ENCODE data around the gene KCNMB2. TPM values are rescaled to one million over a fixed set of nuclear protein-coding genes. Genes with fewer than 3 reads are reported as not detected.

Gene KCNMB2
- total RNA-seq, 6 experiments from 2014 or later: not detected

DNA sequence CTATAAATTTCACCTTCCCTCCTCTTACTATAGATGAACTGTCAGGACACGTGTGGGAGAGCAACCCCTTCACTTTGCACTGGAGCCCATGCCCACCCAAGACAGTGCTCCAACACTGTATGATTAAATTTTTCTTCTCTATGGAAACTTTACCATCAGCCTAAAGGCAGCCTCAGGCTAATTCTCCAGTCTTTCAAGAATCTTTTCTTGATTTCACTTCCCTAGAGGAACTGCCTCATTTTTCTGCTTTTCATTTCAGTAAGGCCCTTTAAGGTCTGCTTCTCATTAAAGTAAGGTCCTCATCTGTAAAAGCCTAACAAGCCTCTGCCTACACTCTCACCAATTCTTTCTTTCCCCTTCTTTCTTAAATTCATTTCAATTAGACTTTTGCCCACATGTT, 137.3 kb downstream of the KCNMB2 start:
- Histone ChIP-seq H3K27ac (no peak overlapping the region), H3K9me3 (no peaks in the 10 kb centered on the region), H3K4me1 (no peaks in the 10 kb centered on the region), H3K36me3 (no peaks in the 10 kb centered on the region), H3K27me3 (no peaks in the 10 kb centered on the region), H3K4me3 (no peak overlapping the region)
- intact Hi-C loops (cut with DNase I): no loop called here
- TF ChIP-seq POLR2A (IDR thresholded peaks at IDR 0.05): no peak
- TF ChIP-seq, protein P1, sequence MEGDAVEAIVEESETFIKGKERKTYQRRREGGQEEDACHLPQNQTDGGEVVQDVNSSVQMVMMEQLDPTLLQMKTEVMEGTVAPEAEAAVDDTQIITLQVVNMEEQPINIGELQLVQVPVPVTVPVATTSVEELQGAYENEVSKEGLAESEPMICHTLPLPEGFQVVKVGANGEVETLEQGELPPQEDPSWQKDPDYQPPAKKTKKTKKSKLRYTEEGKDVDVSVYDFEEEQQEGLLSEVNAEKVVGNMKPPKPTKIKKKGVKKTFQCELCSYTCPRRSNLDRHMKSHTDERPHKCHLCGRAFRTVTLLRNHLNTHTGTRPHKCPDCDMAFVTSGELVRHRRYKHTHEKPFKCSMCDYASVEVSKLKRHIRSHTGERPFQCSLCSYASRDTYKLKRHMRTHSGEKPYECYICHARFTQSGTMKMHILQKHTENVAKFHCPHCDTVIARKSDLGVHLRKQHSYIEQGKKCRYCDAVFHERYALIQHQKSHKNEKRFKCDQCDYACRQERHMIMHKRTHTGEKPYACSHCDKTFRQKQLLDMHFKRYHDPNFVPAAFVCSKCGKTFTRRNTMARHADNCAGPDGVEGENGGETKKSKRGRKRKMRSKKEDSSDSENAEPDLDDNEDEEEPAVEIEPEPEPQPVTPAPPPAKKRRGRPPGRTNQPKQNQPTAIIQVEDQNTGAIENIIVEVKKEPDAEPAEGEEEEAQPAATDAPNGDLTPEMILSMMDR (IDR thresholded peaks at IDR 0.05): no peak
- DNase-seq (no peak), ATAC-seq (no peak)
- WGBS (ENCODE audit: insufficient coverage, low coverage, low lambda C conversion rate, missing lambda C conversion rate): 31% methylated on average over 1 of the region's 1 CpG

DNA sequence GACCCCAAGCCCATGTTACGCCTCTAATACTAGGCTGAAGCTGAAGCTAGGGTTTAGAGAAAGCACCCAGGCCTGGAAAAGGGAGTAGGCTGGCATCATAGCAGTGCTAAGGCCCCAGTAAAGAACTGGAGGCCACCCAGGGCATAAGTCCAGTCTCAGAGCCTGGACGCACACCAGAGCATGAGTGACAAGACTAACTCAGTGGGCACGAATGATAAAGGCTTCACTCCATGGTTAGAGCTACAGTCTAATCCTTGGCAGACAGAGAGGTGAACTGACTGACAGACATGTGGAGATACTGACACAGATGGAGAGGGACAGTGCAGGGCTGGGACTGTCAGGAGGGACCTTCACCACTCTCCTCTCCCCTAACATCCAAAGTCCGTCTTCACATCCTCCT, 139.8 kb downstream of the KCNMB2 start:
- Histone ChIP-seq H3K36me3 (no peaks in the 10 kb centered on the region), H3K27ac (no peak overlapping the region), H3K4me1 (no peaks in the 10 kb centered on the region), H3K4me3 (no peak overlapping the region), H3K9me3 (no peaks in the 10 kb centered on the region), H3K27me3 (no peaks in the 10 kb centered on the region)
- ATAC-seq: no peak
- WGBS (ENCODE audit: insufficient coverage, low coverage, low lambda C conversion rate, missing lambda C conversion rate): 72% methylated on average over 3 of the region's 4 CpGs
- intact Hi-C loops (cut with DNase I): no loop called here
- no peak for DNase-seq
- TF ChIP-seq, protein P1 (IDR thresholded peaks at IDR 0.05): no peak
- TF ChIP-seq POLR2A (IDR thresholded peaks at IDR 0.05): no peak

DNA sequence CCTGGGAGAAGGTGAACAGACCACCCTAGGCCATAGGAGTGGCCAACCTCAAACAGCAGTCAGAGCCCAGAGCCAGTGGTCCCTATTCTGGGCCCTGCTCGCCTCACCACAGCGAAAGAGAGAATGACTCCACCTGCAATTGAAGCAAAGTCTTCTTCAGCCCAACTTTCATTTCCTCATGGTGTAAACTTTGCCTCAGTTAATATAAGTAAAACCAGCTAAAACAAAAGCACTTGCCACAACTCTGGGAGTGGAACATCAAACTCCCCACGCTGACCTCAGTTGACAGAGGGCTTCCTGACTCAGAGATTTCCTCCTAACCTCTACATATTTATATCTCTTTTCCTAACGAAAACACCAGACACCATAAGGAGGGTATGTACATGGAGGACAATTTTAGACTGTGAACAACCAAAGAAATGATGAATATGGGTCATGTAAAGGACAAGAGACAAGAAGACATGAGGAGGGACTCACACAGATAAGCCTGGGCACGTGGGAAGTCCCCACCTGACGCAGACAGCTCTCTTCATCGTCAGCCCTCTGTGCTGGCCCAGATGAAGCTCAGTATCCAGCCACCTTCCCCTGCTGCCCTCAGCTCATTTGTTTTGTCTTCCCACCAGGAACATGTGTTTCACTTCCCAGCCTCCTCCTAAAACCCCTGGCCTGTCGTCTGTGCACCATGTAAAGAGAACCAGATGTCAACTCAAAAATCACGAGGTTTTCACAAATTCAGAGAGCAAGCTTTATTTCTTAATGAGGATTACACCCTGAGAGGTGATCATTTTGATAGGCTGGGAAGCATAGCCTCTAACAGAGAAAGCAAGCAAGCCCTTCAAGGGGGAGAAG, 140.9 kb downstream of the KCNMB2 start:
- no peak overlapping the region for H3K27ac ChIP-seq
- no peaks in the 10 kb centered on the region for H3K27me3 ChIP-seq
- WGBS (ENCODE audit: insufficient coverage, low coverage, low lambda C conversion rate, missing lambda C conversion rate): 46% methylated on average over 9 of the region's 9 CpGs
- no peaks in the 10 kb centered on the region for H3K4me1 ChIP-seq
- H3K9me3 ChIP-seq: no peaks in the 10 kb centered on the region
- TF ChIP-seq, protein P1 (IDR thresholded peaks at IDR 0.05): no peak
- no peak for TF ChIP-seq POLR2A (IDR thresholded peaks at IDR 0.05)
- DNase-seq (no peak), ATAC-seq (peak in 2 of 4 donors; percentile 25 to 51)
- intact Hi-C loops (cut with DNase I): no loop called here
- no peaks in the 10 kb centered on the region for H3K36me3 ChIP-seq
- H3K4me3 ChIP-seq: no peak overlapping the region

DNA sequence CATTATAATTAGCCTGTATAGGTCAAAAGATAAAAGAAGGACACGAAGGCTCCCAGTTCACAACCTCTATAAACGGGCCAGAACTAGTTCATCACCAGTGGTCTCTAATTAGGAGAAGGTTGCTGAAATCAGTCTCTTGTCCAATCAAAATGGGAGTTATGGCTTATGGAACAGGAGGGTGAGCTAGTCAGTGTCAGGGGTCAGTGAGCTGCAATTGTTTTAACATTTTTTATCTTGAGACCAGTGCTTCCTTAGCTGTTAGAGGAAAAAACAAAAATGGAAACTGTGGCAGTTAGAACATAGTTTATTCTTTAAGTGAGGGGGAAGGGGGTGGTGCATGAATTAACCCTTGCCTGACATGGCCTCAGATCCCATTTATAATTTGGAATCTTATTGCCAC, 141.7 kb downstream of the KCNMB2 start:
- Histone ChIP-seq H3K36me3 (no peaks in the 10 kb centered on the region), H3K4me1 (no peaks in the 10 kb centered on the region), H3K27me3 (no peaks in the 10 kb centered on the region), H3K9me3 (no peaks in the 10 kb centered on the region), H3K4me3 (no peak overlapping the region), H3K27ac (no peak overlapping the region)
- DNase-seq: no peak
- intact Hi-C loops (cut with DNase I): no loop called here
- 36% methylated on average over 2 of the region's 2 CpGs for WGBS (ENCODE audit: insufficient coverage, low coverage, low lambda C conversion rate, missing lambda C conversion rate)
- ATAC-seq: peak; percentile 58 to 74 (median 60)
- no peak for TF ChIP-seq POLR2A (IDR thresholded peaks at IDR 0.05)
- TF ChIP-seq, protein P1 (IDR thresholded peaks at IDR 0.05): no peak

Data from right lobe of liver (tissue), 6 donors.